AG08395 (cell line): ENCODE results near the gene CBX4.

ENCODE experiments used
- DNase-seq: peaks from one replicate; pipeline ENCODE4 v3.0.0; 2012; ENCODE audit warnings: mixed read lengths, low spot score

CBX4 gene

DNA sequence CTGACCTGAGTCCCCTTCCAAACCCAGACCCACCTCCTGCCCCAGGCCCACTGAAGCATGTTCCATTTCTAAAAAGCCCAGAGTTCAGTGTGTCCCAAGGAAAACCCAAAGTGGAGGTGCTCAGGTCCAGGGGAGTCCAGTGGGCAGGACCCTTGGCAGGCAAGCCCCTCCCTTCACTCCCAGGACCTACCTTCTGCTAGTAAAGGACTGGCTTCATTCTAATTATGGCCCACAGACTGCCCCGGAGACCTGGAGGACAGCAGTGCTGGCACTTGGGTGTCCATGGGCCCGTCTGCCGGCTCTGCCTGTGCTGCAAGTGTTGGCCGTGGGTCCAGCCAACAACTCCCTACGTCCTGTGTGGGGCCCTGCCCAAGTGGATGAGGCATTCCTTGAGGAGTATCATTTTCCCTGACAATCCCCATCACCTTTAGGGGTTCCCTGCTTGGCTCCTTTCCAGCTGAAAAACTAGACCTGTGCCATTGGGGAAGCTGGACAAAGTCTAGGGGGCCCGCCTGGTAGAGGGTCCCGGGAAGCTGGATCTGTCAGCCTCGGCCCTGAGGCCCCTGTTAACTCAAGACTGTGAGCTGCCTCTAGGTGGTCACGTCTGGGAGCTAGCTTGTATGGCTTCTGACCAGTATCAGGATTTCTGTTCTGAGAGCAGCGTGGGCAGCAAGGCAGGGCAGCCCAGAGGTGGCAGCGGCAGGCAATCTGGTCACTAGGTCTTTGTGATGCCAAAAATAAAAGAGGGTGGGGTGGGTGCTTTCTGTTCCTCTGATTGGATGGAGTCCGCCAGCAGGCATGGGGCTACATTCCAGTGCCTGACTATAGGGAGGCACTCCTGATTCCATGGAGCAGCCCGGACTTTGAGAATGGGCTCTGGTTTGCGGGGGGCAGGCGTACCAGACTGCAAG is 53.1 kb downstream of the CBX4 start:
- no peak for DNase-seq

DNA sequence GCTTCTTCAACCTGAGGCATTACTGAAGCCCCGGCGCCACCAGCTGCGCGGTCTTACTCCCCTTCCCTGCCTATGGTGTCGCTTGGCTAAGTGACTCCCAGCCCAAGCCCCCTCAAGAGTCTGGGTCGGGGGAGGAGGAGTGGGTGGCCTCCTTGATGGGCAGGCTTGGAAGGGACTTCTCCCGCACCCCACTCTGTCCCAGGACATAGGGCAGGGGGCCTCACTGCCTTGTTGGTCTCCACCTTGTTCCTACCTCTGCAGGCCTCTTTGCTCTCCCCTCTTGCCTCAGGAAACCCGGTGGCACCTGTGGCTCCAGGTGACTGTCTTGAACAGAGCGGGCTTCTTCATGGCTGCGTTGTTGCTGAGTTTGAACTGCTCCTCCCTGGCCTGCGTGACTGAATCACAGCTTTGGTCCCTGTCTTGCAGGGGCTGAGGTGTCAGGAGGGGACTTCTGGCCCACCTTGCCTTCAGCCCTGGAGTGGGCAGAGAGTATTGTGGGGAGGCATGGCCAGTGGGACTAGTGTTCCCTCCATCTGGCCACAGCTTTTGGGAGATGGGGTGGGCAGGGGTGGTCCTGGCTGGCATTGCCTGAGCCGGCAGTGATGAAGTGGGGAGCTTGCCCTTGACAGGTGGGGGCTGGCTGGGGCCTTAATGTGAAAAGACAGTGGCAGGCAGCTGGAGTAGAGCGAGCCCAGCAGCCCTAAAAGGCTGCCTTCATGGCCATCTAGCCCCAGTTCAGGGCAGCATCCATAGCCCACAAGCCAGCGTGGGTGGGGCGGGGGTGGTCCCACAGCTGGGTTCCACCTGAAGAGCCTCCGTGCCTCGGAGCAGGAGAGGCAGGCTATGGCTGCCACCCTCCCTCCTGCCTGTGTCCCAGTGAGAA is 54.0 kb downstream of the CBX4 start:
- no peak for DNase-seq

DNA sequence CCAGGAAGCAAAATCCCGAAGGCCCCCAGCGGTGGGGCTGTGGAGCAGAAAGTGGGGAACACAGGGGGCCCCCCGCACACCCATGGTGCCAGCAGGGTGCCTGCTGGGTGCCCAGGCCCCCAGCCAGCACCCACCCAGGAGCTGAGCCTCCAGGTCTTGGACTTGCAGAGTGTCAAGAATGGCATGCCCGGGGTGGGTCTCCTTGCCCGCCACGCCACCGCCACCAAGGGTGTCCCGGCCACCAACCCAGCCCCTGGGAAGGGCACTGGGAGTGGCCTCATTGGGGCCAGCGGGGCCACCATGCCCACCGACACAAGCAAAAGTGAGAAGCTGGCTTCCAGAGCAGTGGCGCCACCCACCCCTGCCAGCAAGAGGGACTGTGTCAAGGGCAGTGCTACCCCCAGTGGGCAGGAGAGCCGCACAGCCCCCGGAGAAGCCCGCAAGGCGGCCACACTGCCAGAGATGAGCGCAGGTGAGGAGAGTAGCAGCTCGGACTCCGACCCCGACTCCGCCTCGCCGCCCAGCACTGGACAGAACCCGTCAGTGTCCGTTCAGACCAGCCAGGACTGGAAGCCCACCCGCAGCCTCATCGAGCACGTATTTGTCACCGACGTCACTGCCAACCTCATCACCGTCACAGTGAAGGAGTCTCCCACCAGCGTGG is 54.8 kb downstream of the CBX4 start:
- DNase-seq: no peak

- DNase-seq: no peak
Observed at GRCh38 chr17:79783891-79784290, 55.3 kb downstream of the CBX4 start.
